Progenitor cell of endocrine pancreas (in vitro differentiated cells): ENCODE data around the gene KMT2D. TPM values are rescaled to one million over a fixed set of nuclear protein-coding genes. Genes with fewer than 3 reads are reported as not detected.

Experiments used
- DNase-seq: peaks from one replicate; pipeline ENCODE4 v3.0.0; 2021; ENCODE audit warnings: low spot score; ENCODE audit not compliant: unreplicated experiment
- H3K27ac Mint-ChIP-seq: 2 replicates; pipeline ENCODE4 v1.8.0; 2021; ENCODE audit warnings: mild to moderate bottlenecking, moderate library complexity, mixed read lengths
- H3K27me3 Mint-ChIP-seq: 2 replicates; pipeline ENCODE4 v1.8.0; 2021; ENCODE audit warnings: mixed read lengths
- H3K36me3 Mint-ChIP-seq: 2 replicates; pipeline ENCODE4 v1.8.0; 2022; ENCODE audit warnings: mixed read lengths; ENCODE audit not compliant: insufficient read depth
- H3K4me1 Mint-ChIP-seq: 2 replicates; pipeline ENCODE4 v1.8.0; 2021; ENCODE audit warnings: low read depth, mixed read lengths
- H3K4me3 Mint-ChIP-seq: 2 replicates; pipeline ENCODE4 v1.8.0; 2021; ENCODE audit warnings: low read depth, mild to moderate bottlenecking, moderate library complexity, mixed read lengths
- H3K9me3 Mint-ChIP-seq: 2 replicates; pipeline ENCODE4 v1.8.0; 2021; ENCODE audit warnings: low read depth, mixed read lengths
- total RNA-seq: library from RNA; stranded (reverse); gene quantifications from 2 replicates; pipeline ENCODE4 v1.2.1, GENCODE V29; 2021
- TF ChIP-seq, protein P1 (sequence below): fragments of 200-600 bp; sonication (generic); IDR thresholded peaks from one replicate; pipeline ENCODE4 v1.5.0; 2021; ENCODE audit warnings: antibody characterized with exemption, mild to moderate bottlenecking; ENCODE audit not compliant: unreplicated experiment

The KMT2D gene
- total RNA-seq, 1 donor from 2014 or later, result 132 TPM

DNA sequence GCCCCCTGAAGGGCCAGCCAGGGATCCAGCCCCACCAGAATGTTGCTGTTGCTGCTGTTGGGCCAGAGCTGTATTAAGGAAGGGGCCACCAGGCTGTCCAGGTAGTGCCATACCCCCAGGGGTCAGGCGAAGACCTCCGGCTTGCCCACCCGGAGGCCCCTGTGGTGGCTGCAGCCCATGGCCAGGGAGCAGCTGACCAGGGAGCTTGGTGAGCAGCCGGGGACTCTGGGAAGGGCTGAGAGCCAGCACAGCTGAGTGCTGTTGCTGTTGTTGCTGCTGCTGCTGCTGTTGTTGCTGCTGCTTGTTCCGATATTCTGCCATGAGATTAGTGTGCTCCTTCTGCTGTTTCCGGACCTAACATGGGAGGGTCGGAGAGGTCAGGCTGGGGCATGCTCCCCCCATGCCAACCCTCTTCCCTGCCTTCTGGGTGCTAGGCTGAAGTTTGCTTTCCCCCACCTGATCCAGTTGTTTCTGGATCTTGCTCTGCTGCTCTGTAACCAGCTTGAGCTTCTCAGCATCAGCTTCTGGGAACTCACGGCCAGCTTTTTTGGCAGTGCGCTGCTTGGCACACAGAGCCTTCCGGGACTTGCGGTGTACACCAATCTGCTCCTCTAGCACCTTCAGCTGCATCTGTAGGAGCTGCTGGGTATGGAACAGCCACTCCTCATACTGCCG, 26.8 kb downstream of the KMT2D start:
- no peaks in the 10 kb centered on the region for H3K27me3 Mint-ChIP-seq
- TF ChIP-seq, protein P1, sequence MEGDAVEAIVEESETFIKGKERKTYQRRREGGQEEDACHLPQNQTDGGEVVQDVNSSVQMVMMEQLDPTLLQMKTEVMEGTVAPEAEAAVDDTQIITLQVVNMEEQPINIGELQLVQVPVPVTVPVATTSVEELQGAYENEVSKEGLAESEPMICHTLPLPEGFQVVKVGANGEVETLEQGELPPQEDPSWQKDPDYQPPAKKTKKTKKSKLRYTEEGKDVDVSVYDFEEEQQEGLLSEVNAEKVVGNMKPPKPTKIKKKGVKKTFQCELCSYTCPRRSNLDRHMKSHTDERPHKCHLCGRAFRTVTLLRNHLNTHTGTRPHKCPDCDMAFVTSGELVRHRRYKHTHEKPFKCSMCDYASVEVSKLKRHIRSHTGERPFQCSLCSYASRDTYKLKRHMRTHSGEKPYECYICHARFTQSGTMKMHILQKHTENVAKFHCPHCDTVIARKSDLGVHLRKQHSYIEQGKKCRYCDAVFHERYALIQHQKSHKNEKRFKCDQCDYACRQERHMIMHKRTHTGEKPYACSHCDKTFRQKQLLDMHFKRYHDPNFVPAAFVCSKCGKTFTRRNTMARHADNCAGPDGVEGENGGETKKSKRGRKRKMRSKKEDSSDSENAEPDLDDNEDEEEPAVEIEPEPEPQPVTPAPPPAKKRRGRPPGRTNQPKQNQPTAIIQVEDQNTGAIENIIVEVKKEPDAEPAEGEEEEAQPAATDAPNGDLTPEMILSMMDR, result no peak
- no peak overlapping the region for H3K27ac Mint-ChIP-seq
- DNase-seq, result no peak
- H3K9me3 Mint-ChIP-seq, result no peaks in the 10 kb centered on the region
- H3K36me3 Mint-ChIP-seq, result peaks cover 11% of the 10 kb centered on the region
- H3K4me1 Mint-ChIP-seq, result no peaks in the 10 kb centered on the region
- no peak overlapping the region for H3K4me3 Mint-ChIP-seq

GRCh38 chr12:49032679-49033447, 27.7 kb downstream of the KMT2D start:
- H3K9me3 Mint-ChIP-seq, result no peaks in the 10 kb centered on the region
- H3K4me1 Mint-ChIP-seq, result no peaks in the 10 kb centered on the region
- no peak overlapping the region for H3K4me3 Mint-ChIP-seq
- no peak overlapping the region for H3K27ac Mint-ChIP-seq
- no peaks in the 10 kb centered on the region for H3K27me3 Mint-ChIP-seq
- H3K36me3 Mint-ChIP-seq, result peaks cover 10% of the 10 kb centered on the region
- no peak for DNase-seq
- TF ChIP-seq, protein P1, result no peak

DNA sequence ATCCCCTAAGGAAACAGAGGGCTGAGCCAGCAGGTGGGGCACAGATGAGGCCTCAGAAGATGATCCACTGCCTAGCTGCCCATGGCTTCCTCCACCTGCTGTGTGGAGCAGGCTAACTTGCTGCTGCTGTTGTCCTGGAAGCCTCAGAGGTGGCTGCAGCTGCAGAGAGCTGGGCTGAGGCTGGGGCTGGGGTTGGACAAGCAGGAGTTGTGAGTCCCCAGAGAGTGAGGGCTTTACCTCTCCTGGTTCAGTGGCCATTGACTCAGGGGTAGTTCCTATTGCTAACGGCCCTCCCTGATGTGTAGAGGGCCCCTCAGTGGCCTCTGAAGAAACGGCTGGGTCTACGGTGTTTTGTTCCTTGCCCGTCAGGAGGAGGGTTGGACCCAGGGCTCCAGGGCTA, 28.3 kb downstream of the KMT2D start:
- Mint-ChIP-seq H3K27ac (no peak overlapping the region), H3K9me3 (no peaks in the 10 kb centered on the region), H3K4me3 (no peak overlapping the region), H3K36me3 (peaks cover 14% of the 10 kb centered on the region), H3K4me1 (no peaks in the 10 kb centered on the region), H3K27me3 (no peaks in the 10 kb centered on the region)
- TF ChIP-seq, protein P1, result no peak
- DNase-seq, result no peak

DNA sequence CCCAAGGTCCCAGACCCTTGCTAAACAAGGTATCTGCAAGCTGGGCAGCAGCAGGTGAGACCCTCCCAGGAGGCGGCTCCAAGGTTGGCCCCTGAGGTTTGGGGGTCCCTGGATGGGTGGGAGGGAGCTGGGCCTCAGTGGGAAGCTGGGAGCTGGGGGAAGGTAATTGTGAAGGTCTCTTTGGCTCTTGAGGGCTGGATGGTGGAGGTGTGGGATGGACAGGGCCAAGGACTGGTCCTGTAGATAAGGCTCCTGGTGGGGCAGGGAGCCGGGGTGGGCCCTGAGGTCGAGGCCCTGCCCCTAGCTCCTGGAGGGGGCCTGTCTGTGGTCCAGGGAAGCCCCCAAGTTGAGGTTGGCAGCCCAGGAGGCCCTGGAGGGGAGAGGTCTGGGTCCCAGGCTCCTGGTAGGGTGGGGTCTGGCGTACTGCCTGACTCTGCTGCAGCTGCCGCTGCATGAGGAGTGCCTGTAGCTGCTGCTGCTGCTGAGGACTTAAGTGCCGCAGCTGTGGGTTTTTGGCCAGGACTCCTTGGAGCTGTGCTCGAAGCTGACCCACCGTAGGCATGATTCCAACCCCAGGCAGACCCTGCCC, 28.9 kb downstream of the KMT2D start:
- peaks cover 12% of the 10 kb centered on the region for H3K36me3 Mint-ChIP-seq
- TF ChIP-seq, protein P1, result no peak

DNA sequence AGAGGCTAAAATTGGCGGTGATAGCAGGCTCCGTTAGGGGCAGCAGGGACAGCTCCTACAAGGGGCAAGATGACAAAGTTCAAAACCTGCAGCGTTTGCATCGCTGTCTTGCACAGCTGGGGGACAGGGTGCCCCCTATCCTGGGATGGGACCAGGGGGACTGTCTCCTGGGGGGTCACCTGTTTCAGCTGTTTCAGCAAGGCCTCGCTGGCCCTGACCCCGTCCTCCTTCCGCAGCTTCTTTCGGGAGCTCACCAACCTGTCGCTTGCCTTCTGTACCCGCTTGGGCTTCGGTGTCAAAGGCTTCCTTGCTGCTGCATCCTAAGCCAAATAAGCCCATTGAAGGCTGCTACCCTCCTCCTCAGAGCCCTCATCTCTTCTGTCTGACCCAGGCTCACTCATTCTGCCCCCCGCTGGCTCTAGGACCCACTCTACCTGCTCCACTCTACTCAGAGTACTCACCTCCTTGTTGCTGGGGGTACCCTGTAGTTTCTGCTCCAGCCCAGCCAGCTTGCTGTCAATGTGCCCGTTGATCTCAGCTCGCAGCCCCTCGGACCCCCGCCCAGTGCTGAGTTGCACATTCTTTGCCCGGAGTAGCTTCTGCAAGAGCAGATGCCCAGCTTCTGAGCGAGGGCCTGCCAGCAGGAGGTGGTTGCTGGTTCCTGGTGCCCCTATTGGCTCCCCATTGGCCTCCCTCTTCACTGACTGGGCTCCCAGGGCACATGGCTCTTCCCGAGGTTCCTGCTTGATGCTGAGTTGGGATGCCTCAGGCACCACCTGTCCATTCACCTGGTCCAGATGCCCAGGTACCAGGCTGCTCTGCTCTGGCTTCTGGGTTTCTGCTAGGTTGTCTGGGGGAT, 29.7 kb downstream of the KMT2D start:
- TF ChIP-seq, protein P1, result no peak
- H3K36me3 Mint-ChIP-seq, result peaks cover 10% of the 10 kb centered on the region

More for the DNA sequence above, 28.9 kb downstream of the KMT2D start:
- Mint-ChIP-seq H3K9me3 (no peaks in the 10 kb centered on the region), H3K27ac (no peak overlapping the region), H3K4me1 (no peaks in the 10 kb centered on the region), H3K4me3 (no peak overlapping the region), H3K27me3 (no peaks in the 10 kb centered on the region)
- no peak for DNase-seq

More for the DNA sequence above, 29.7 kb downstream of the KMT2D start:
- Mint-ChIP-seq H3K27ac (peak overlapping the region; percentile 45), H3K4me3 (no peak overlapping the region), H3K27me3 (no peaks in the 10 kb centered on the region), H3K4me1 (no peaks in the 10 kb centered on the region), H3K9me3 (no peaks in the 10 kb centered on the region)
- no peak for DNase-seq
